IPS-20b (cell line): ENCODE results near the gene MAGOH.
"Not testable (repeated sequence)": the region's sequence is repeated elsewhere in the genome, so short reads cannot be mapped to it uniquely, and the experiment has no call there.

ENCODE experiments used
- H3K27ac ChIP-seq: one replicate; pipeline ENCODE4 v1.5.1; 2013; ENCODE audit warnings: low read length
- H3K27me3 ChIP-seq: 2 replicates; pipeline ENCODE4 v1.6.1; 2013; ENCODE audit warnings: mild to moderate bottlenecking, low read length, inconsistent platforms; ENCODE audit not compliant: insufficient read depth
- H3K36me3 ChIP-seq: 2 replicates; pipeline ENCODE4 v1.6.1; 2013; ENCODE audit warnings: low read depth, mild to moderate bottlenecking, inconsistent platforms, low read length, moderate library complexity; ENCODE audit not compliant: insufficient read depth
- H3K4me1 ChIP-seq: 2 replicates; pipeline ENCODE4 v1.6.1; 2013; ENCODE audit warnings: mild to moderate bottlenecking, control low read depth, inconsistent platforms, low read length, moderate library complexity; ENCODE audit not compliant: insufficient read depth
- H3K4me3 ChIP-seq: 2 replicates; pipeline ENCODE4 v1.5.1; 2013; ENCODE audit warnings: mild to moderate bottlenecking, low read length, inconsistent platforms
- H3K9ac ChIP-seq: 2 replicates; pipeline ENCODE4 v1.6.1; 2013; ENCODE audit warnings: low read depth, mild to moderate bottlenecking, inconsistent platforms, low read length, moderate library complexity
- H3K9me3 ChIP-seq: 2 replicates; pipeline ENCODE4 v1.6.1; 2013; ENCODE audit warnings: mild to moderate bottlenecking, low read depth, low read length, inconsistent platforms; ENCODE audit not compliant: insufficient read depth

MAGOH gene

DNA sequence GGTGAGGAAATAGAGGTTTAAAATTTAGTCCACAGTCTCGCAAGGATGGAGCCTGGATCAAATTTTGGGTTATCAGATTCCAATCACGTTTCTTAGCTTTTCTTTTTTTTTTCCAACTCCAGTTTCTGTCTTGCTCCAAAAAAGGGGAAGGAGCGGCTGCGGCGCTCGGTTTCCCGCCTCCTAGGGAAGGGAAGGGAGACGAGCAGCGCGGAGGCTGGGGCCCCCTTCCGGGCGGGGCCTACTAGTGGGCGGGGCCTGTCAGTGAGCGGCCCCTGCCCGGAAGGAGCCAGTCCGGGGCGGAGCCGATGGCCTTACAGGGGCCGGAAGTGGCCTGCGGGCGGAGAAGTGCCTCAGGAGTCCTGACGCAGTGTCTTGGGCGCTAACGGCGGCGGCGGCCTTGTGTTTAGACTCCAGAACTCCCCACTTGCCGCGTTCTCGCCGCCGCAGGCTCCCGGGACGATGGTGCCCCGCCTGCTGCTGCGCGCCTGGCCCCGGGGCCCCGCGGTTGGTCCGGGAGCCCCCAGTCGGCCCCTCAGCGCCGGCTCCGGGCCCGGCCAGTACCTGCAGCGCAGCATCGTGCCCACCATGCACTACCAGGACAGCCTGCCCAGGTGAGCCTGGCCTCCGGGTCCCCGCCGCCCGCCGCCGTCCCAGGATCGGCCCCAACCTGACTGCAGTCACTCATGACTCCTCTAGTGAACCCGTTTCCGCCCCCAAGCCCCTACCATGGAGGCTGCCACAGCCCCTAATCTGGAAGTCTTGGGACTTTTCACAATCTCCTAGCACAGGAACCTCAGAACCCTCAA is 41.6 kb downstream of the MAGOH start, which contains the start of gene CPT2:
TSS of gene CPT2 (plus strand) at position 340 of the 806 bp plus-strand sequence. CDS start at position 460, 120 bp downstream.
- Histone ChIP-seq H3K9ac (peak within 1 kb of the TSS; percentile 96), H3K9me3 (no peaks in the 10 kb centered on the region), H3K27me3 (peaks cover 12% of the 10 kb centered on the region), H3K4me1 (peaks cover 10% of the 10 kb centered on the region; the same call in 1 of the 2 replicates), H3K27ac (peak within 1 kb of the TSS; percentile 67), H3K4me3 (peak within 1 kb of the TSS; percentile 97), H3K36me3 (0 out of 2 replicates have a peak, but pooled peaks cover 9% of the 10 kb centered on the region)

DNA sequence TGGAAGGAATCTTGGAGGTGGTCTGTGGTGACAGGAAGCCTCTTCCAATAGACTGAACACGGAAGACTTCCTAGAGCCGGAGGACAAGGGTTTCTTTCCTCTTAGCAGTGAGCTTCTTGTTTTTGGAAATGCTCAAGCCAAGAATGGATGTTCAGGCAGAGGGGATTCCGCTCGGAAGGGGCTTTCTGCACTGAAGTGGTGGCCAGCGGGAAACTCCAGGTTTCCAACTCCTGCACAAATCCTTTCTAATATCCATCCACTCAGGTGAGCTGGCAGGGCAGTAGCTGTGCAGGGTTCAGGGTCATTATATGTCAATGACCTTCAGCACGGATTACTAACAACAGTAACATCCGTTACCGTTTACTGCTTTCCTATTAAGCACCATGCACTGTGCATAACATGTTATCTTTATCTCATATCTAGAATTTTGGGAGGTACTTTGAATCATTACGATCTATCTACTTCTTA is 42.3 kb downstream of the MAGOH start:
- H3K4me3 ChIP-seq, result peak overlapping the region; percentile 97
- H3K36me3 ChIP-seq, result 0 out of 2 replicates have a peak, but pooled peaks cover 3% of the 10 kb centered on the region
- H3K27ac ChIP-seq, result no peak overlapping the region
- H3K9ac ChIP-seq, result peak overlapping the region; percentile 96; the same call in 1 of the 2 replicates
- H3K27me3 ChIP-seq, result peaks cover 12% of the 10 kb centered on the region
- H3K9me3 ChIP-seq, result no peaks in the 10 kb centered on the region
- H3K4me1 ChIP-seq, result peaks cover 10% of the 10 kb centered on the region; the same call in 1 of the 2 replicates

DNA sequence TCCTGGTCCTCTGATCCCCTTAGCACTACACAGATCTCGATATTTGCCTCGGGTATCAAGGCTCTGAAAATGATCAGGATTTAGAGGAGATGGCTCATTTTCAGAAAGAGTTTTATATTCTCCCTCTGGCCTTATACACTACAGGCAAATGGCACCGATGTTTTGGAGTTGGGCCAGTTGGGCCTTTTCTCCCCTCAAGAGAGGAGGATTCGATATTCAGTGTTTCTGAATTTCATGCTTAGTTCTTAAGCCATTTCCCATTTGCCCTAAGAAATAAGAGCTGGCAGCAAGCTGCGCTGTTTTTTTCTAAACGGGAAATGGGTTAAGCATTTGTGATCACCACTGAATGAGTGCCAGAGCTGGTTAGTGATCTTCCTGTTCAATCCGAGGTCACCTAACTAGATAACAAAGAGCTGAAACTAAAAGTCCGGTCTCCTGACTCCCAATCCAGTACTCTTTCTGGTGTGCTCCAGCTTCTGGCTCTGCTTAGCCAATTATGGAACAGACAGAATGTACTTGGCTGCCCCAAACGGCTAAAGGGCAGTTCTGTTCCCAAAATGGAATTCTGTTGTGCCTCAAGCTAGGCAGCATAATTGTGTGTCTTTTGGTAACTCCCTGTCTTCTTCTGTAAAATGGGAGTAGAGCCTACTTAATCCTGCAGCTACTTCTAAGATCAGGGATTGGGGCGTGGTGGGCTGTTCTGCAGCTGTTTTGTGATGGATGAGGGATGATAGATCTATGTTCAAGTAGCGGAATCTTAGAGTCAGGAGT is 42.9 kb downstream of the MAGOH start:
- Histone ChIP-seq H3K9ac (peak overlapping the region; percentile 96; the same call in 1 of the 2 replicates), H3K4me3 (no peak overlapping the region), H3K9me3 (no peaks in the 10 kb centered on the region), H3K4me1 (peaks cover 10% of the 10 kb centered on the region; the same call in 1 of the 2 replicates), H3K27me3 (peaks cover 12% of the 10 kb centered on the region), H3K27ac (no peak overlapping the region), H3K36me3 (no peaks in the 10 kb centered on the region)

DNA sequence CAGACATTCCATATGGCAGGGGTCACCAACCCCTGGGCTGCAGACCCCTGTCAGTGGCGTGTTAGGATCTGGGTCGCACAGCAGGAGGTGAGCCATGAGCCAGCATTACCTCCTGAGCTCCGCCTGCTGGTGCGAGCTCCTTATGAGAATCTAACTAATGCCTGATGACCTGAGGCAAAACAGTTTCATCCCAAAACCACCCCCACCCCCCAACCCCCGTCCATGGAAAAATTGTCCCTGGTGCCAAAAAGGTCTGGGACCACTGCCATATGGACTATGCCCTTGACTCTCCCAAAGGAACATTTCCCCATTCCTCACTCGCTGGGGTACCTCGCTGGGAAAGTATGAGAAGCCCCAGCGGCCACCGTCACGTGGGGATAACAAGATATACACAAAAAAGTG is 48.1 kb downstream of the MAGOH start:
- peaks cover 1% of the 10 kb centered on the region; the same call in 1 of the 2 replicates for H3K27me3 ChIP-seq
- no peaks in the 10 kb centered on the region for H3K36me3 ChIP-seq
- no peak overlapping the region for H3K27ac ChIP-seq
- H3K9me3 ChIP-seq, result no peaks in the 10 kb centered on the region
- H3K9ac ChIP-seq, result no peak overlapping the region
- H3K4me1 ChIP-seq, result no peaks in the 10 kb centered on the region
- no peak overlapping the region for H3K4me3 ChIP-seq

DNA sequence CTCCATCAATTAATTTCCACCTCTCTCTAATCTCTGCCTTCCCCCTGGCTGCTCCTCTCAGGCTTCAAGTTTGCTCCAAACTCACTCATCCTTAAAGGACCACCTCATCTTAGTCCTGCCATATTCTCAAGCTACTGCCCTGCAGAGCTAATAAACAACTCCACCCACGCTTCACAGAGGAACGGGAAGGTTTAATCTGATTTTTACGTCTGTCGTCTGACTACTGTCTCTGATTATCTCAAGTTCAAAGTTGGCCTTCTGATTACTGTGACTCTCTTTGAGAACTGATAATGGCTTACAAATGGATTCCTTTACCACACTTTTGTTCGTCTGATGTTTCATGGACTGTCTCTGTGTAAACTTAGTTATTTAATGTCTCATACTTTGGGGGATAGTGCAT is 49.3 kb downstream of the MAGOH start:
- Histone ChIP-seq H3K4me1 (no peaks in the 10 kb centered on the region), H3K36me3 (no peaks in the 10 kb centered on the region)

DNA sequence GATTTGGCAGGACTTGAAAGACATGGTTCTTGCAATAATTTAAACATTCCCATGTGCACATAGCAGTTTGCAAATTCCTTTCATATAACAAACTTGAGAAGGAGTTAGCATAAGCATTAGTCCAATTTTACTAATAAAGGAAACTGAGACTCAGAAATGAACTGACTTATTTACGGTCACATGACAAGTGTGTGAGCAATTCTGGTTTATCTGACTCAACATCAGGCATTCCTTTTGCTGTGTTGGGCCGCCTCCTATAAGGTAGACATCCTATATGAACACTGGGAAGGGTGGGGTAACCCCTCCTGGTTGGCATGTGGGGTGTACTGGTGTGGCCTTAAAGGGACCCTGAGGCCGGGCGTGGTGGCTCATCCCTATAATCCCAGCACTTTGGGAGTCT is 50.2 kb downstream of the MAGOH start:
- H3K4me1 ChIP-seq, result no peaks in the 10 kb centered on the region
- H3K9me3 ChIP-seq, result no peaks in the 10 kb centered on the region
- H3K36me3 ChIP-seq, result no peaks in the 10 kb centered on the region
- H3K9ac ChIP-seq, result no peak overlapping the region
- no peak overlapping the region for H3K27ac ChIP-seq
- no peak overlapping the region for H3K4me3 ChIP-seq
- H3K27me3 ChIP-seq, result no peaks in the 10 kb centered on the region

More for the DNA sequence above, 49.3 kb downstream of the MAGOH start:
- Histone ChIP-seq H3K9me3 (no peaks in the 10 kb centered on the region), H3K27ac (no peak overlapping the region), H3K27me3 (no peaks in the 10 kb centered on the region), H3K9ac (no peak overlapping the region), H3K4me3 (no peak overlapping the region)

DNA sequence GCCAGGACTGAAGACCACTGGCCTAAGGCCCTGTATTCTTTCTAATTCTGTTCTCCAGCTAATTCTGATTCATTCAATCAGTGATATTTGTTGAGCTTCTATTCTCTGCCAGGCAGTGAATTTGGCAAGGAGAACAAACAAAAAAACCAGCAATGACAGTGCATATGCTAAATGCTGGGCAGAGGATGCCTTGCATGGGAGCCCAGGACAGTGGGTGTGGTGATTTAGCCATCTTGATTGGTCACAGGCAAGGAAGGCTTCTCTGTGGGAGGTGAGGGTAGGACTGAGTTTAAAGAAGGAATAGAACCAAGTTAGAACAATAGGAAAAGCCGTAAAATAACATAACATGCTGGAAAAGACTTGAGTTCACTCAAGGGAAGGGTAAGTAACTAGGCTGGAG is 50.9 kb downstream of the MAGOH start:
- Histone ChIP-seq H3K36me3 (no peaks in the 10 kb centered on the region), H3K4me1 (no peaks in the 10 kb centered on the region), H3K27ac (no peak overlapping the region), H3K9me3 (no peaks in the 10 kb centered on the region), H3K9ac (no peak overlapping the region), H3K4me3 (no peak overlapping the region), H3K27me3 (no peaks in the 10 kb centered on the region)

DNA sequence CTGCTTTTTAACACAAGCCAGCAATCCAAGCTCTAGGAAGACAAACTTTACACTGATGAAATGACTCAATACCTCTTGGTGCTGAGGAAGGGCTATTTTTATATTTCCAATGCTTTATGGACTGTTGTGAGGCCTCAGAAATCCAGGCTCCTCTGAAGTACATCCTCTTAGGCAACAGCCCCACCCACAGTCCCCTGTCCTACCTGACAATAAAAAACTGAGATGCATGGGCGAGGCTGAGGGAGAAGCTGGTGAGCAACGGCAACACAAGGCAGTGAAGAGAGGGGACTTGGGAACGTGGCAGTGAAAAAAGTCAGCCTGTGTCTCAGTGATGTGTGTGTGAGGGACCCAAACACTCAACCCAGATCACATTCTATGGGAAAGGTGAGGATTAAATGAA is 51.8 kb downstream of the MAGOH start:
- H3K4me3 ChIP-seq, result no peak overlapping the region
- H3K9ac ChIP-seq, result no peak overlapping the region
- H3K9me3 ChIP-seq, result no peaks in the 10 kb centered on the region
- H3K36me3 ChIP-seq, result no peaks in the 10 kb centered on the region
- no peaks in the 10 kb centered on the region for H3K27me3 ChIP-seq
- no peaks in the 10 kb centered on the region for H3K4me1 ChIP-seq
- H3K27ac ChIP-seq, result no peak overlapping the region

DNA sequence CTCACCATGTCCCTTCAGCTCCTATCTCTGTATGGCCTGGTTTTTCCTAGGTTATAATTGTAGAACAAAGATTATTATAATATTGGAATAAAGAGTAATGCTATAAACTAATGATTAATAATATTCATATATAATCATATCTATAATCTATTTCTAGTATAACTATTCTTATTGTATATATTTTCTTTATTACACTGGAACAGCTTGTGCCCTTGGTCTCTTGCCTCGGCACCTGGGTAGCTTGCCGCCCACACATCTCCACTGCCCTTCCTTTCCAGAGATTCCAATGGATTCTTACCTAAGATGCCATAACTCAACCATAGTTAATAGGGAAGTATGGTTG is 52.4 kb downstream of the MAGOH start:
- not testable (repeated sequence) for H3K27me3 ChIP-seq, H3K36me3 ChIP-seq, H3K9me3 ChIP-seq, H3K4me1 ChIP-seq, H3K27ac ChIP-seq, H3K4me3 ChIP-seq, H3K9ac ChIP-seq

DNA sequence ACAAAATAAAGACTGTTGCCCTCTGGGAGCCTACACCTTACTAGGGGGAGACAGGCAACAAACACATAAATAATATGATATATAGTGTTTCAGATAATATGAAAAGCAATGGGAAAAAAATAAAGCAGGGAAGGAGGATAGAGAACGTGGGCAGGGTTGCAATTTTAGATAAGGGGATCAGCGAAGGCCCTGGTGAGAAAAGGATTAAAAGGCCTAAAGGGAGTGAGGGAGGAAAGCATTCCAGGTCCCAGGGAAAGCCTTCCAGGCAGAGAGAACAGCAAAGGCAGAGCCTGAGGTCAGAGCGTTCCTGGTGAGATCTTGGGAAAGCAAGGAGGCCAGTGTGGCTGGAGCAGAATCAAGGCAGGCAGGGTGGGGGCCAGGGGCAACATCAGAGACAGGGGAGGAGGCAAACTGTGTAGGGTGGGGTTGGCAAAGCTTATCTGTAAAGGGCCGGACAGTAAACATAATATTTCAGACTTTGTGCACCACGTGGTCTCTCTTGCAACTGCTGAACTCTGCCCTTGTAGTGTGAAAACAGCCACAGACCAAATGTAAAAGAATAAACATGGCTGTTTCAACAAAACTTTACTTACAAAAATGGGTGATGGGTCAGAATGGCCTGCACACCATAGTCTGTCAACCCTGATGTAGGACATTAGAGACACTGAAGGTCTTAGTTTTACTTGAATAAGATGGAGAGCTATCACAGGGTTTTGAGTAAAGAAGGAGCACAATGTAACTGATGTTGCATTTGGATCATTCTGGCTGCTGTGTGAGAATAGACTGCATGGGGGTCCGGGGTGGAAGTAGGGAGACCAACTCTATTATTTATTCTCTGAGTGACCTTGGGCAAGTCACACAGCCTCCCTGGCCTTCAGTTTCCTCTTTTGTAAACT is 55.0 kb downstream of the MAGOH start:
- H3K9ac ChIP-seq, result no peak overlapping the region
- H3K36me3 ChIP-seq, result no peaks in the 10 kb centered on the region
- H3K27me3 ChIP-seq, result 0 out of 2 replicates have a peak, but pooled peaks cover 3% of the 10 kb centered on the region
- no peaks in the 10 kb centered on the region for H3K9me3 ChIP-seq
- H3K4me1 ChIP-seq, result no peaks in the 10 kb centered on the region
- H3K4me3 ChIP-seq, result no peak overlapping the region
- no peak overlapping the region for H3K27ac ChIP-seq

DNA sequence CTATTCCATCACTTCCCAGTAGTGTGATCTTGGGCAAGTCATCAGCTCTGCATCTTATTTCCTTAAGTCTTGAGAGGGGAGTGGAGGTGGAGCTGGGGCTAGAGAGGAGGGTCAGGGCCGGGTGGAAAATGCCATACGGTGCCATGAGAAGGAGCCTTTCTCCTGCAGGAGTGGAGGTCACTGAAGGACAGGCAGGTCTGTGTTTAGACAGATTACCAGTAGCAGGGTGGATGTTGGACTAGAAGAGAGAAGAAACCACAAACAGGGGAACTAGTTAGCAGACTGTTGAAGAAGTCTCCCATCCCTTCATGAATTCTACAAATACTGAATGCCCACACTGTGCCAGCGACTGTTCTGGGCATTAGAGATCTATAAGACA is 55.6 kb downstream of the MAGOH start:
- Histone ChIP-seq H3K4me1 (no peaks in the 10 kb centered on the region), H3K9ac (no peak overlapping the region), H3K27ac (no peak overlapping the region), H3K9me3 (no peaks in the 10 kb centered on the region), H3K36me3 (no peaks in the 10 kb centered on the region), H3K4me3 (no peak overlapping the region), H3K27me3 (0 out of 2 replicates have a peak, but pooled peaks cover 3% of the 10 kb centered on the region)
